Stimulated activated CD8-positive, alpha-beta memory T cell treated with anti-CD3 and anti-CD28 coated beads, Interleukin-4, amount 100 ng/mL, for 4 hours (primary cell): ENCODE data around the gene BAHCC1.

Experiments used
- DNase-seq, 2 donors: peaks; one replicate each; pipeline ENCODE4 v3.0.0-alpha.2; 2020; ENCODE audit warnings: low read depth in 2 of 2, low spot score in 1 of 2

Gene BAHCC1

GRCh38 chr17:81386141-81386645 is 9.1 kb upstream of the BAHCC1 start:
- DNase-seq, result no peak

GRCh38 chr17:81386646-81387099 is 8.6 kb upstream of the BAHCC1 start:
- DNase-seq, result no peak

- peak in 1 of 2 donors; percentile 22 for DNase-seq
Observed at GRCh38 chr17:81387100-81388090, 7.9 kb upstream of the BAHCC1 start.

- no peak for DNase-seq
Observed at GRCh38 chr17:81388091-81388611, 7.1 kb upstream of the BAHCC1 start.

- DNase-seq, result no peak
Observed at GRCh38 chr17:81388612-81389367, 6.5 kb upstream of the BAHCC1 start.

GRCh38 chr17:81389585-81389984 is 5.7 kb upstream of the BAHCC1 start:
- DNase-seq, result no peak

- DNase-seq, result no peak
Observed at GRCh38 chr17:81390029-81390872, 5.0 kb upstream of the BAHCC1 start.

GRCh38 chr17:81390873-81391255 is 4.4 kb upstream of the BAHCC1 start:
- no peak for DNase-seq

GRCh38 chr17:81391293-81391935 is 3.8 kb upstream of the BAHCC1 start:
- DNase-seq, result no peak

- DNase-seq, result no peak
Observed at GRCh38 chr17:81391936-81392908, 3.0 kb upstream of the BAHCC1 start.

- no peak for DNase-seq
Observed at GRCh38 chr17:81392909-81393654, 2.2 kb upstream of the BAHCC1 start.

GRCh38 chr17:81393684-81394376 is 1.4 kb upstream of the BAHCC1 start:
- peak; percentile 39 to 43 for DNase-seq

GRCh38 chr17:81394377-81394920 is 808 bp upstream of the BAHCC1 start:
- DNase-seq, result no peak

GRCh38 chr17:81395600-81396277 is 482 bp downstream of the BAHCC1 start:
- DNase-seq, result no peak

- DNase-seq, result no peak
Observed at GRCh38 chr17:81396278-81396721, 1.0 kb downstream of the BAHCC1 start.

GRCh38 chr17:81396722-81397313 is 1.6 kb downstream of the BAHCC1 start:
- no peak for DNase-seq
